CD4-positive, alpha-beta T cell treated with Interferon alpha-2 for 1 hour (primary cell): ENCODE measurements around the gene SLC39A13.

Experiments used
- DNase-seq, 2 donors: peaks; one replicate each; pipeline ENCODE4 v3.0.0-alpha.2; 2020 to 2022

The SLC39A13 gene

GRCh38 chr11:47461876-47462275 lies 53.5 kb downstream of the SLC39A13 start:
- DNase-seq, result no peak

GRCh38 chr11:47464483-47464882 lies 56.1 kb downstream of the SLC39A13 start:
- no peak for DNase-seq
